ENCODE measurements around the gene MCF2L2.

MCF2L2 gene

DNA sequence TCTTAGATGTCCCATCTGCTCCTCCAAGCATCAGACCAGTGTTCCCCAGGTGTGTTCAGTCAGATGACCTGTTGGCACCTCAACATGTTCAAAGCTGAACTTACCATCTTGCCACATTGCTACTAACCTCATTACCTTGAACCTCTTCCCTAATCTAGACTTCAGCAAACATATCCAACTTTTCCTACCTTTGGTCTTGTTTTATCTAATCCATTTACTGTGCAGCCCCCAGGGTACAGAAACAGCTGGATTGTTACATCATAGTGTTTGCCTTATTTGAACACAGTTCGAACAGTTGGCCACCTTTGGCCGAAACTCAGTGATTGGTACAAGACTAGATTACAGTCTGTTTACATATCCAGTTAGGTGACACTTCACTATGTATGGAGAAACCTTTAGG lies 36.1 kb upstream of the MCF2L2 start:
- Histone ChIP-seq H3K36me3 (ENCODE audit: control insufficient read depth in 1 of 2, insufficient read depth in 2 of 2, low read length in 2 of 2) (no peaks in the 10 kb centered on the region), H3K4me1 (ENCODE audit: control insufficient read depth in 1 of 2, insufficient read depth in 2 of 2, low read length in 2 of 2) (peaks cover 3 to 4% of the 10 kb centered on the region in 2 donors), H3K9me3 (ENCODE audit: control insufficient read depth in 1 of 2, low read length in 2 of 2) (no peaks in the 10 kb centered on the region), H3K27ac (ENCODE audit: low read depth, low read length) (no peak overlapping the region), H3K9ac (ENCODE audit: low read depth in 1 of 2, low read length in 2 of 2) (no peak overlapping the region), H3K27me3 (ENCODE audit: control insufficient read depth in 1 of 2, insufficient read depth in 2 of 2, low read length in 2 of 2) (no peaks in the 10 kb centered on the region), H3K4me3 (ENCODE audit: low read depth in 1 of 2, low read length in 2 of 2) (no peak overlapping the region)

DNA sequence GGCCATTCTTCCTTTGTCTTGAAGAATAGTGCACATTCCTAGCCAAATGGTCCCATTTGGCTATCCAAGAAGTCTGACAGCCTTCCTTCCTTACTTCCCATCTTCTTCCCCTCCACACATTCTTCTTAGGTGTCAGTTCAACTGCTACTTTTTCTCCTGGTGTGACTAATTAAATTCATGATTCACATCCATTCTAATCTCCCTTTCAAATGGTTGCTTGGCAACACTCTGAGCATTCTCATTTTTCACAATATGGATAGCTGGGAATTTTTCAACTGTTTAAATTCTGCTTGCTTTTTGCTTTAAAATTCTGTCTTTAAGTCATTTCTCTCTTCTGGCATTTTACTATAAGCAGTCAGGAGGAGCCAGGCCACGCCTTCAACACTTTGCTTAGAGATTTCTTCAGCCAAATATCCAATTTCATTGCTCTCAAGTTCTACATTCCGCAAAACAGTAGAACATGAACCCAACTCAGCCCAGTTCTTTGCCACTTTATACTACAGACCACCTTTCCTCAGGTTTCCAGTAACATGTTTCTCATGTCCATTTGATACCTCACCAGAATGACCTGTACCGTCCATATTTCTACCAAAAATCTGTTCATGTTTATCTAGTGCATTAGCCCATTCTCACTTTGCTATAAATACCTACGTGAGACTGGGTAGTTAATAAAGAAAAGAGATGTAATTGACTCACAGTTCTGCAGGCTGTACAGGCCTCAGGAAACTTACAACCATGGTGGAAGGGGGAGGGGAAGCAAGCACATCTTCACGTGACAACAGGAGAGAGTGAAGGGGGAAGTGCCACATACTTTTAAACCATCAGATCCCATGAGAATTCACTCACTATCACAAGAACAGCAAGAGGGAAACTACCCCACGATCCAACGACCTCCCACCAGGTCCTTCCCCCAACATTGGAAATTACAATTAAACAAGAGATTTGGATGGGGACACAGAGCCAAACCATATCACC lies 31.9 kb upstream of the MCF2L2 start:
- H3K4me1 ChIP-seq (ENCODE audit: control insufficient read depth in 1 of 2, insufficient read depth in 2 of 2, low read length in 2 of 2), result peaks cover 0 to 4% of the 10 kb centered on the region in 2 donors
- no peak overlapping the region for H3K4me3 ChIP-seq (ENCODE audit: low read depth in 1 of 2, low read length in 2 of 2)
- H3K9me3 ChIP-seq (ENCODE audit: control insufficient read depth in 1 of 2, low read length in 2 of 2), result no peaks in the 10 kb centered on the region
- no peaks in the 10 kb centered on the region for H3K36me3 ChIP-seq (ENCODE audit: control insufficient read depth in 1 of 2, insufficient read depth in 2 of 2, low read length in 2 of 2)
- no peaks in the 10 kb centered on the region for H3K27me3 ChIP-seq (ENCODE audit: control insufficient read depth in 1 of 2, insufficient read depth in 2 of 2, low read length in 2 of 2)
- H3K27ac ChIP-seq (ENCODE audit: low read depth, low read length), result no peak overlapping the region
- no peak overlapping the region for H3K9ac ChIP-seq (ENCODE audit: low read depth in 1 of 2, low read length in 2 of 2)

DNA sequence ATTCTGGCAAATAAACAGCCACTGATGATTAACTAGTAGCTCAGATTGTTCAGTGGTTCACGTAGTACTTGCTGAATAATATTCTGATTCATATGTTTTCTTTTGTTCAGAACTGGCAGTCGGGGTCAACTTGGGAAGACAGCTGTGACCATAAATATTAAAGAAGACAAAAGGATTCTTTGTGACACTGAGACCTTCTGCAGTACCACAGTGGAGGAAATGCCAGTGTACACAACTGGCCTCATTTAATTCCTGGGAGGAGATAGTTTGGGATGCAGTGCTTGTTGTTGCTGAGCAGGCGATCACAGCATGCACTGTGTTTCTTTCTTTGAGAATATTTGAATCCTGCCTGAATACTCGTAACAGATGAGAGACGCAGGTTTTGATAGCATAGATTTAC lies 26.7 kb upstream of the MCF2L2 start:
- H3K36me3 ChIP-seq (ENCODE audit: control insufficient read depth in 1 of 2, insufficient read depth in 2 of 2, low read length in 2 of 2), result peaks cover 0 to 13% of the 10 kb centered on the region in 2 donors
- H3K27me3 ChIP-seq (ENCODE audit: control insufficient read depth in 1 of 2, insufficient read depth in 2 of 2, low read length in 2 of 2), result no peaks in the 10 kb centered on the region
- no peak overlapping the region for H3K27ac ChIP-seq (ENCODE audit: low read depth, low read length)
- H3K9ac ChIP-seq (ENCODE audit: low read depth in 1 of 2, low read length in 2 of 2), result no peak overlapping the region
- no peaks in the 10 kb centered on the region for H3K4me1 ChIP-seq (ENCODE audit: control insufficient read depth in 1 of 2, insufficient read depth in 2 of 2, low read length in 2 of 2)
- no peaks in the 10 kb centered on the region for H3K9me3 ChIP-seq (ENCODE audit: control insufficient read depth in 1 of 2, low read length in 2 of 2)
- H3K4me3 ChIP-seq (ENCODE audit: low read depth in 1 of 2, low read length in 2 of 2), result no peak overlapping the region

DNA sequence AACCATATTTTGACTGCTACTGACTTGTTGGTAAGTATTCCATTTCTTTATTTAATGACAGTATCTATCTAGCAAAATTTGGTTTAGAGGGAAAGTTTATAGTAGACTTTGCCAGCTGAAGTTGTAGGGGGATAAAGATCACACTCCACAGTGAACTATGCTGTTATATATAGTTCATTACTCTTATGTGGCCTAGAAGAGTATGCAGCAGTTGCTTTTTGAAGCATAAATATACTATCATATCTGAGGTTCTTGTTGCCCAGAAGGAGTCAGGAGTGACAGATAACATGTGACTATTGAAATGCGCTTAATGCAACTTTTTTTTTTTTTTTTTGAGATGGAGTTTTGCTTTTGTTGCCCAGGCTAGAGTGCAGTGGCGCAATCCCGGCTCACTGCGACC lies 25.6 kb upstream of the MCF2L2 start:
- no peak overlapping the region for H3K27ac ChIP-seq (ENCODE audit: low read depth, low read length)
- no peaks in the 10 kb centered on the region for H3K9me3 ChIP-seq (ENCODE audit: control insufficient read depth in 1 of 2, low read length in 2 of 2)
- no peak overlapping the region for H3K4me3 ChIP-seq (ENCODE audit: low read depth in 1 of 2, low read length in 2 of 2)
- H3K4me1 ChIP-seq (ENCODE audit: control insufficient read depth in 1 of 2, insufficient read depth in 2 of 2, low read length in 2 of 2), result no peaks in the 10 kb centered on the region
- peaks cover 0 to 13% of the 10 kb centered on the region in 2 donors for H3K36me3 ChIP-seq (ENCODE audit: control insufficient read depth in 1 of 2, insufficient read depth in 2 of 2, low read length in 2 of 2)
- no peaks in the 10 kb centered on the region for H3K27me3 ChIP-seq (ENCODE audit: control insufficient read depth in 1 of 2, insufficient read depth in 2 of 2, low read length in 2 of 2)
- H3K9ac ChIP-seq (ENCODE audit: low read depth in 1 of 2, low read length in 2 of 2), result no peak overlapping the region

DNA sequence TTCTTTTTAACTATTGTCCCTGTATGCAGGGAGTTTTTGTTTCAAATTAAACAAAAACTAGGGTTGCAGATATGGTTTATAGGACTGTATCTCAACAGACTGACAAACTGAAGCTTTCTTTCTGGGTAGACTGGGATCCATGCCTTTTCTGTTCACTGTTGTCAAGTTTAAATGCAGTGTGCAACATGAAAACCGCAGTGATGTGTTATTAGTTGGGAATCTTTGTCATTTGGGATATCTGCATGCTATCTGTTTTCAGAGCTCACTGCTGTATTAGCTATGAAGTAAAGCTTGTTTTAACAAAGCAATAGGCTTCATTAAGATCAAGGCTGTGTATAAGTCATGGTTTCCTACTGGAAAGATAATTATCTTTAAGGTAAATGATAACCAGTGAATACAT lies 21.4 kb upstream of the MCF2L2 start:
- H3K9ac ChIP-seq (ENCODE audit: low read depth in 1 of 2, low read length in 2 of 2), result no peak overlapping the region
- H3K36me3 ChIP-seq (ENCODE audit: control insufficient read depth in 1 of 2, insufficient read depth in 2 of 2, low read length in 2 of 2), result peaks cover 0 to 7% of the 10 kb centered on the region in 2 donors
- H3K27me3 ChIP-seq (ENCODE audit: control insufficient read depth in 1 of 2, insufficient read depth in 2 of 2, low read length in 2 of 2), result no peaks in the 10 kb centered on the region
- H3K9me3 ChIP-seq (ENCODE audit: control insufficient read depth in 1 of 2, low read length in 2 of 2), result no peaks in the 10 kb centered on the region
- H3K4me1 ChIP-seq (ENCODE audit: control insufficient read depth in 1 of 2, insufficient read depth in 2 of 2, low read length in 2 of 2), result peaks cover 11% of the 10 kb centered on the region in 2 donors
- H3K4me3 ChIP-seq (ENCODE audit: low read depth in 1 of 2, low read length in 2 of 2), result no peak overlapping the region
- no peak overlapping the region for H3K27ac ChIP-seq (ENCODE audit: low read depth, low read length)

DNA sequence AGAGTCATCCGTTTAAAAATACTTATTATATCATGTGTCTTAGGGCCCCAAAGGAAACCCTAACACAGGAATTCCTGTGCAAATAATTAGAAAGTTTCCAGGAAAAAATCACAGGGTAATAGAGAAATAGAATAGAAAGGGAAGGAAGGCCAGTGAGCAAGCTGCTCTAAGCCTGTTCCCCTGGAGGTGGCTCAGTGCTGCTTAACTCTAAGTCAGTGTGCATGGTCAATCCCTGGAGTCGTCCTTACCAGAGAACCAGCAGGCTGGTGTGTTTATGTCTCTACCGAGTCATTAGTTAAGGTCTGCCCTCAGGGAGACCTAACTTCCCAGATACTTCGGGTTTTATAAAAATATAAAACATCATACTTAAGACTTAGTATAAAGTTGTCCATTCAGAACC lies 21.0 kb upstream of the MCF2L2 start:
- no peak overlapping the region for H3K4me3 ChIP-seq (ENCODE audit: low read depth in 1 of 2, low read length in 2 of 2)
- peaks cover 0 to 7% of the 10 kb centered on the region in 2 donors for H3K36me3 ChIP-seq (ENCODE audit: control insufficient read depth in 1 of 2, insufficient read depth in 2 of 2, low read length in 2 of 2)
- no peak overlapping the region for H3K27ac ChIP-seq (ENCODE audit: low read depth, low read length)
- H3K9me3 ChIP-seq (ENCODE audit: control insufficient read depth in 1 of 2, low read length in 2 of 2), result peaks cover 0 to 4% of the 10 kb centered on the region in 2 donors
- H3K27me3 ChIP-seq (ENCODE audit: control insufficient read depth in 1 of 2, insufficient read depth in 2 of 2, low read length in 2 of 2), result no peaks in the 10 kb centered on the region
- H3K4me1 ChIP-seq (ENCODE audit: control insufficient read depth in 1 of 2, insufficient read depth in 2 of 2, low read length in 2 of 2), result peaks cover 11% of the 10 kb centered on the region in 2 donors
- H3K9ac ChIP-seq (ENCODE audit: low read depth in 1 of 2, low read length in 2 of 2), result no peak overlapping the region

DNA sequence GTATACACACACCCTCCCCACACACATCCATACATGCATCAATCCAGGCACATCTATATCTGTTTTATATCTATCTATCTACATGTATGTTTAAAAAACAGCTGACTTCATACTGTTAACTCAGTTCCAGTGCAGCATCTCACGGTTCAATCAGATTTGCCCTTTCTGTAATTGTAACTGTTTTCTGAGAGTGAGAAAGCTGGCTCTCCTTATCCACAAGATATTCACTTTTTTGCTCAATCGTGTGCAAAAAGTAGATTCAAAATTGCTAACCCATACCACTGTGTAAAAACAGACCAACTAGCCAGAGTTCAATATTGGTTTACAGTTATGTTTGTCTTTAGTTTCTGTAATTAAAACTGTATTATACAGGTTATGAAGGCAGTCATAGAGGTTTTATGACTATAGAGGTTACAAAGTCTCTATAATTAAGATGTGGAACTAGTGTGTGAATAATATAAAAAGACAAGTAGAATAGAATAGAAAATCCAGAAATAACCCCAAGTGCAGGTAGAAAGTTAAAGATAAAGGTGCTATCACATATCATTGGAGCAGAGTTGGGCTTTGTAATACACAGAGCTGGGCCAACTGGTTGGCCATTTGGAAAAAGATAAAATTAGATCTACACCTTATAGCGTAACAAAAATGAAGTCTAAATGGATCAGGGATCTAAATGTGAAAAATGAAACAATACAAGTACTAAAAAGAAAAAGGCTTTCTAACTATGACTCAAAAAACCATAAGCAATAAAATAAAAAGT lies 20.1 kb upstream of the MCF2L2 start:
- Histone ChIP-seq H3K4me1 (ENCODE audit: control insufficient read depth in 1 of 2, insufficient read depth in 2 of 2, low read length in 2 of 2) (peaks cover 11% of the 10 kb centered on the region in 2 donors), H3K36me3 (ENCODE audit: control insufficient read depth in 1 of 2, insufficient read depth in 2 of 2, low read length in 2 of 2) (peaks cover 0 to 5% of the 10 kb centered on the region in 2 donors), H3K9me3 (ENCODE audit: control insufficient read depth in 1 of 2, low read length in 2 of 2) (peaks cover 4 to 12% of the 10 kb centered on the region in 2 donors), H3K9ac (ENCODE audit: low read depth in 1 of 2, low read length in 2 of 2) (peak overlapping the region in 1 of 2 donors; percentile 84), H3K27ac (ENCODE audit: low read depth, low read length) (no peak overlapping the region), H3K4me3 (ENCODE audit: low read depth in 1 of 2, low read length in 2 of 2) (peak overlapping the region; percentile 78 to 95), H3K27me3 (ENCODE audit: control insufficient read depth in 1 of 2, insufficient read depth in 2 of 2, low read length in 2 of 2) (no peaks in the 10 kb centered on the region)

DNA sequence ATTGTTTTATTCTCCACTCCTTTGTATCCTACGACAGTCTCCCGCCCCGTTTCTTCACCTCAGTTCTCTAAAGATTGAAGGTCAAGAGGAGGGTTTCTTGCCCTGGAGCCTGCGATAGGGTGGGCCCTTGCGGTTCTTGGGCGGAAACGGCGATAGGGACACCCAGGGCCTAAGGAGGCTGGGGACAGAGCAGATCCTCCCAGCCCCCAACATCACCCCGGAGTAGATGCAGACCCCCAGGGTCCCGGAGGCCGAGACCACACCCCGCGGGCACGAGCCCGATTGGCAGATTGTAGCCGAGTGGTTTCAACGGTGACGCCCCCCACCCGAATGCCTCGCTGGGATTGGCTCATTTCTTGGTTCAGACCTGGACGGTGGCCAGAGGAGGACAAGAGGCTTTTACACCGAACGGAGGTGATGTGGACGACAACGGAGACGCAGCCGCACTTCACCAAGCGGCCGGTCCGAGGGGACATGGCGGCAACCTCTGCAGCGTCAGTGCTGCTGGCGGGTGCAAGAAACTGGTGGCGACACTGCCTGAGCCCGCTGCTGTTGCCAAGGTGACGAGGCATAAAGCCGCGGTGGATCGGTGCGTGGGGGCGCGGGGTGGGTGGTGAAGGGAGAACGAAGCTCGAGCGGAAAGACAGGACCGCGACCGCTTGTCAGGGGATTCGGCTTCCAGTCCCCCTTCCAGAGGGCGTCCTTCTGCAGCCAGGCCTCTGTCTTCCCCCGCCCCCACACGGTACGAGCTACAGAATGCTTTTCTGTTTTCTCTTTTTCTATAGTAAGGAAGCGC lies 19.0 kb upstream of the MCF2L2 start:
- Histone ChIP-seq H3K4me1 (ENCODE audit: control insufficient read depth in 1 of 2, insufficient read depth in 2 of 2, low read length in 2 of 2) (peaks cover 11% of the 10 kb centered on the region in 2 donors), H3K27ac (ENCODE audit: low read depth, low read length) (no peak overlapping the region), H3K27me3 (ENCODE audit: control insufficient read depth in 1 of 2, insufficient read depth in 2 of 2, low read length in 2 of 2) (no peaks in the 10 kb centered on the region), H3K36me3 (ENCODE audit: control insufficient read depth in 1 of 2, insufficient read depth in 2 of 2, low read length in 2 of 2) (no peaks in the 10 kb centered on the region), H3K9ac (ENCODE audit: low read depth in 1 of 2, low read length in 2 of 2) (peak overlapping the region; percentile 79 to 84), H3K9me3 (ENCODE audit: control insufficient read depth in 1 of 2, low read length in 2 of 2) (peaks cover 6 to 19% of the 10 kb centered on the region in 2 donors), H3K4me3 (ENCODE audit: low read depth in 1 of 2, low read length in 2 of 2) (peak overlapping the region; percentile 78 to 95)

DNA sequence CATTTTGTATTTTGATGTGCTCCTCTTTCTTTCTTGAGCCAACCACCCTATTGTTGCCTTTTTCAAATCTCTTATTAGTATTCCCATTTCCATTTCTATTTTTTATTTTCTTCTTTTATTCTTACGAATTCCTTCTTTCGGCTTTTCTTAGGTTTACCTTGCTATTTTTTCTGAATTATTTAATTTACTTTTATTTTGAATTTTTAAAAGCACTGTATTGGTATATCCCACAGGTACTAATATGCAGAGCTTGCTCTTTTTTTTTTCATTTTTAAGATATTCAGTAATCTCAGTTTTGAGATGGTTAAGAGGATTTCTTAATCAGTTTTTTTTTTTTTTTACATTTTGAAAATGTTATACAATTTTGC lies 18.4 kb upstream of the MCF2L2 start:
- H3K4me1 ChIP-seq (ENCODE audit: control insufficient read depth in 1 of 2, insufficient read depth in 2 of 2, low read length in 2 of 2), result peaks cover 11% of the 10 kb centered on the region in 2 donors
- peaks cover 6 to 19% of the 10 kb centered on the region in 2 donors for H3K9me3 ChIP-seq (ENCODE audit: control insufficient read depth in 1 of 2, low read length in 2 of 2)
- no peaks in the 10 kb centered on the region for H3K36me3 ChIP-seq (ENCODE audit: control insufficient read depth in 1 of 2, insufficient read depth in 2 of 2, low read length in 2 of 2)
- H3K9ac ChIP-seq (ENCODE audit: low read depth in 1 of 2, low read length in 2 of 2), result peak overlapping the region in 1 of 2 donors; percentile 84
- H3K4me3 ChIP-seq (ENCODE audit: low read depth in 1 of 2, low read length in 2 of 2), result peak overlapping the region; percentile 78 to 95
- no peaks in the 10 kb centered on the region for H3K27me3 ChIP-seq (ENCODE audit: control insufficient read depth in 1 of 2, insufficient read depth in 2 of 2, low read length in 2 of 2)
- H3K27ac ChIP-seq (ENCODE audit: low read depth, low read length), result no peak overlapping the region
